NCI-H748 (cell line): ENCODE data around the gene STARD8.
"Not testable (repeated sequence)": the region's sequence is repeated elsewhere in the genome, so short reads cannot be mapped to it uniquely, and the experiment has no call there.

Experiments
- DNase-seq: peaks from one replicate; lab custom pipeline; 2025; ENCODE audit not compliant: unreplicated experiment; lab: John Stamatoyannopoulos, UW

The STARD8 gene

DNA sequence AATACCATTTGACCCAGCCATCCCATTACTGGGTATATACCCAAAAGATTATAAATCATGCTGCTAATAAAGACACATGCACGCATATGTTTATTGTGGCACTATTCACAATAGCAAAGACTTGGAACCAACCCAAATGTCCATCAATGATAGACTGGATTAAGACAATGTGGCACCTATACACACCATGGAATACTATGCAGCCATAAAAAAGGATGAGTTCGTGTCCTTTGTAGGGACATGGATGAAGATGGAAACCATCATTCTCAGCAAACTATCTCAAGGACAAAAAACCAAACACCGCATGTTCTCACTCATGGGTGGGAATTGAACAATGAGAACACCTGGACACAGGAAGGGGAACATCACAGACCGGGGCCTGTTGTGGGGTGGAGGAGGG lies 9.0 kb downstream of the STARD8 start:
- not testable (repeated sequence) for DNase-seq

DNA sequence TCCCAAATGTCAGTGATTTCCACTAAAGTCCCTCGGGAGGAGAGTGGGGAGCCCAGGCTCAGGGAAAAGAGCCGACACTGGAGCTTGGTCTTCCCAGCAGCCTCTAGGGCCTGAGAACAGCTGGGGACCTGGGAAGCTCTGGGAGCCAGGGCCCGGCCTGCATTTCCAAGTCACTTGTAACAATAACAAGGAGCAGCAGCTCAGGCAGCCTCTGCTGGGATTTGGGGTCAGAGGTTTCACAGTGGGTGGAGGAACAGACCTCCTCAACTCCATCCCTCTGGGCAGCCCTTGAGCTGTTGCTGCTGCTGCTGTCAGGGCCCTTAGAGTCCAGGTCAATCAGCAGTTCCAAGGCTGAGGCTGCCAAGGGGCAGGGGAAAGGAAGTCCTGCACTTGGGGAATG lies 11.1 kb downstream of the STARD8 start:
- DNase-seq, result no peak

DNA sequence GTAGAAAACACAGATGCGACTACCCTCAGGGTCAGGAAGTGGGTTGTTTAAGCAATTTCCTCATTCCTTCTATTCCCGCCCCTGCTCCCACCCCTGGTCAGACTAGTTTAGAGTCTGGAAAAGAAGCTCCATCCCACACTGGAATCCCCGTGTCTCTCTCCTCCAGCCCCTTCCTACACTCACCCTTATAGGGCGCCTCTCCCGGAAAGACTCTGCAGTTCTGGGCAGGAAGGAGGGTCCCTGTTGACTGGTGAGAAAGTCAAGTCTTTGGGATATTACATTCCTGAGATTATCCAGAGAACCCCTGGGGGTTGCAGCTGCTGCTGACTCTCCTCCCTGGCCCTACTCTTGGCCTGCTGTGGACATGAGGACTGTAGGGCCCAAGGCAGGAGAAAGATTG lies 11.9 kb downstream of the STARD8 start:
- DNase-seq, result no peak

DNA sequence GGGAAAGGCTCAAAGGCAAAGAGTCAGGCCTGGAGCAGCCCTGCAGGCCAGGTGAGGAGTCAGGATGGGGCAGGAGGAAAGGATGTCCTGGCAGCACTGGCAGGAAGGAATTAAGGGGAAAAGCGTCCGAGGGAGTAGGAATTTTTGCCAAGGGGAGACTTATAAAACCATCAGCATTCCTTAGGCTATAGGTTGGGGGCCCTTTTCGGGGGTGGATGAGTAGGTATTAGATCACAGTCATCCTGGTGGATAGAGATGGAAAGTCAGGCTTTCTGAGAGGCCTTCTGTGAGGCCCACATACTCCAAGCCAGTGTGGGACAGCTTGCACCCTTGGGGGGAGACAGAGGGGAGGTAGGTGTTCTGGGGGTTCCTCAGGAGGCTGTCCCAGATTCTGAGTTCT lies 12.3 kb downstream of the STARD8 start:
- no peak for DNase-seq

DNA sequence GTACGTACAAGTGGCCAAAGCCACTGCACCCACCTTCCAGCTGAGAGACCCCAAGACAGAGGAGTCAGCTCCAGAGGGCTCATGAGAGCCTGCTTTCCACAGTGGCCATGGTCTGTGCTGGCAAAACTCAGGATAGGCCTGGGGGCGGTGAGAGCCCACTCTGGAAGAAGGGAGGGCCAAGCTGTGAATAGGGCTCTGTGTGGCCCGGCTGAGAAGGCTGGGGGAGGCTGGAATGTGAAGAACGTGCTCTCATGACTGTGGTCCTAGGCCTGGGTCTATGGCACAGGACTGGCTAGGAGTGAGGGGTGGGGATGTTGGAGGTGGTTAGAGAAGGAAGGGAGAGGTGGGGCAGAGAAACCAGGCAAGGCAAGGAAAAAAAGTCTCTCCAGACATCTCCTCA lies 13.3 kb downstream of the STARD8 start:
- DNase-seq, result no peak

DNA sequence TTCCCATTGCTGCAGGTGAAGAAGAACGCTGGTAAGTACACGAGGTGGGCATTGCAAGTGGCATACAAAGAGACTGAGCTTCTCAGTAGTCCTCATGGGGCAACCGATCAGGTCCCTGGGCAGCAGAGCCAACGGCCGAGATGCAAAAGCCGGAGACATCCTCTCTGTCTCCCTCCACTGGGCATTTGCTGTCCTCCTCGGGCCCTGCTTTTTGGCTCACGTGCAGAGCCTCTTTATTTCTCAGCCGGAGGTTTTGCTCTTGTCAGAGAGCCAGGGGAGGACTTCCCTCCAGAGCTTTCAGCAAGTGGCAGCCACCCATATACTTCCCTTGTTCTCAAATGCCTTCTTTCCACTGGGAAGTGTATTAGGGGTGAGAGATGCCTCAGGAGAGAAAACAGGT lies 18.0 kb downstream of the STARD8 start:
- no peak for DNase-seq

DNA sequence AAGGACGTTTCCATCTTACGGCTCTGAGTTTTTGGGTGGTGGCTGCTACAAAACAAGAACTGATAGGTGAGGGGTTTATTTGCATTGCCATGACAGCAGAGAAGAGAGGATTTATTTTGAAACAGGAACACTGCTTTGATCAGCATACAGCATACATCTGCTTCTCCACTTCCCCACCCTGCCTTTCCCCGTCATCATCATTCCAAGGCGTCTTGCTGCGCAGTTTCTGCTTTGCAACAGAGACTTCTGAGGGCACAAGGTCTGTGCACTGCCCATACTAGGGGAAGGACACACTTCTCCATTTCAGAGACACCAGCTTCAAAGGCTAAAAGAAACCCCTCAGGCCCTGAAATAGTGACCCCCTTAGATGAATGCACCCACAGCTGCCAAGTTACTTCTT lies 19.1 kb downstream of the STARD8 start:
- DNase-seq, result no peak

DNA sequence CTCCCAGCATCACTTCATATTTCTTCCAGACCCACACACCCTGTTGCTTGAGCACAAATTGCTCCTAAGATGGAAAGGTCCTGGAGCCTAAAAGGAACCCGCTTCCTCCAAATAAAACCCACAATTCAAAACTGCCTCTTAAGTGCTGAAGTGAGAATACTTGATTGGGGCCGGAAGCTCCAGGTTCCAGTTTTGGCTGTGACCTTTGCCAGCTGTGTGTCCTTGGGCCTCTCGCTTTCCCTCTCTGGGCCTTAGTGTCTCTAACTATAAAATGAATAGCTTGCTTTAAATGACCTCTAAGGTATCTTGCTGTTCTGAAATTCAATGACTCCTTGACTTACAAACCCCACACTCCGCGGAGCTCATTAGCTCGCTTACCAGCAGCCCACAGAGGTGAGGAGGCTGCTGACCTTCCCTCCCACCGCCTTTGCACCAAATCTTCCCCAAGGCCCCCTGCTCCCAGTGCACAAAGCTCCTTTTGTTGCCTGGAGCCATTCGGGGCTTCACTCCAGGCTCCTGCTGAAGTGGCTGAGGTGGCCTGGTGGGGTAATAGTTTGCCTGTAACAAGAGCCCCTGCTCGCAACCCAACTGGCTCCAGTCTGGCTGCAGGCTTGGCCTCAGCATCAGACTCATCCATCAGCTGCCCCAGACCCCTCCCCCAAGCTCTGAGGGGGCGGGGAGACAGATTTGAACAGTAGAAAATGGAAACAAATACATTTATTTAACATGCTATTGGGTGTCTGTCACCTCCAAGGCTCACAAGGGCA lies 21.8 kb downstream of the STARD8 start:
- DNase-seq, result no peak

DNA sequence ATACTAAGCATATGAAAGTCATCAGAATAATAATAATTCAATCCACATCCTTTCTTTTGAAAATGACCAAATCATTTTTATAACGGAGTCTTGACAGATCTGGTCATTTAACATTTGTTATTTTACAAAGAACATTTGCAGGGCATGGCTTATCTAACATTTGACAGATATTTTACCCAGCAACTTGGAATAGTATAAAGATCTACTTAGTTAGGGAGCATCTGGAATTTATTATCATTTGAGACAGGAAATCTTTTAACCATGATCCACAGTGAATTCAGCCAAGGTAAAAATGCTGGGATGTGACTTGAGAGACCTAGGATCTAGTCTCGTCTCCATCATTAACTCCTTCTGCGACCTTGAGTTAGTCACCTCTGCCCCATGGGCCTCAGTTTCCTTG lies 22.4 kb downstream of the STARD8 start:
- no peak for DNase-seq

DNA sequence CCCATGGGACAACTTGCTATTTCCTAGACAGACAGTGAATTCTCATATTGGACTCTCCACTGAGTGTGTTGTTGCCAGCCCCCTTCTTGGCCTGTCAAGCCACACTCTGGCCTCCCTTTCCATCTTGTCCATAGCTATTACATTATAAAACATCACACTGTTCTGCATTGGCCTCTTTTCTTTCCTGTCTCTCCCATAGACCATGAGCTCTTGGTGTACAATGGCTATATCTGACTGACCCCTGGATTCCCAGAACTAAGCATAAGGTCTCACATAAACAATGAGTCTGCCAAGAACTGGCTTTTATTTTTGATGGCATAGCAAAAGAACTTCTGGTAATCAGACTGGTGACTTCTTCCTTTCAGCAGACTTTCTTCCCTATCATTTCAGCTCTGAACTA lies 23.8 kb downstream of the STARD8 start:
- DNase-seq, result no peak

DNA sequence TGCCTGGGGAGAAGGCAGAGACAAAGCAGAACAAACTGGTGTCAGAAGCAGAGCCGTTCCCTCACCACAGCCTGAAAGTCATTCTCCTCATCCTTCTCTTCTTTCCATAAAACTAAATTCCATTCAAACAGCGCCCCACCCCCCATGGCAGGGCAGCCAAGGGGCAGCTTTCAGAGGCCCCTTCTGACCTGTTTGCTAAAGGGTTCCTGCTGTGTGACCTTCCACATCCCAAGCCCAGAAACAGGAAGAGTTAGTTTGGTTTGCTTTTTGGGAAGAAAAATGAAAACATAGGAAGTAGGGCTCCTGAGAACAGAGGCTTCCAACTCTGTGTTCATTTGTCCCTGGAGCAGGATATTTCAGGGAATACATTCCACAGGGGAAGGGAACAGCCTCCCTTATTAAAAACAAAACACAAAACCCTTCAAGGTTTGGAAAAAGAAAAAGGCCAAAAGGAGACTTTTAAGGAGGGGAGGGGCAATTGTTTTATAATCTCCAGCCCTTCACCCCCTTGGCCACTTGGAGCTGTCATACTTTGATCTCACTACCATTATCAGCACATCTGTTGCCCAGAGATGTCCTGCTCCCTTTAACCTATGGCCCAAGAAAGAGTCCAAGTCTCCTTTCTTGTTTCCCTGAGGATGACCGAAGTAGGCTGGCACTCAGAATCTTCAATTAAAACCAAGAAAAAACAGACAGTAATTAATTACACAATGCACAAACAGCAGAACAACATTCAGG lies 25.3 kb downstream of the STARD8 start:
- no peak for DNase-seq

DNA sequence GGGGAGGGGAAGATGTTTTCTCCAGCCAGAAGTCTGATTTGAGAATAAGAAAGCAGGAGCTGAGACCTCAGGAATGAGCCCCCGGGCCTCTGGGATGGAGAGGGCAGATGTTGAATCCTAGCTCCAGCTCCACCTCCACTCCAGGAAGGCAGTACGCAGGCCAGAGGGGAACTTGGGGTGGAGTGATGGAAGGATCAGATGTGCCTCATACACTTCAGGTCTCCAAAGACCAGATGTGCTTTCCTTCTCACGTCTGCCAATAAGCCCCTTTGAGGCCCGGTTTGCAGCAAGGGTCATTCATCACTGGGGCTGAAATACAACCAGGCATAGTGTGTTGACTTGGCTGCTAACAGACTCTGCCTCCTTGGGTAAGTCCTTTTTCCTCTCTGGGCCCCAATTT lies 28.1 kb downstream of the STARD8 start:
- no peak for DNase-seq

DNA sequence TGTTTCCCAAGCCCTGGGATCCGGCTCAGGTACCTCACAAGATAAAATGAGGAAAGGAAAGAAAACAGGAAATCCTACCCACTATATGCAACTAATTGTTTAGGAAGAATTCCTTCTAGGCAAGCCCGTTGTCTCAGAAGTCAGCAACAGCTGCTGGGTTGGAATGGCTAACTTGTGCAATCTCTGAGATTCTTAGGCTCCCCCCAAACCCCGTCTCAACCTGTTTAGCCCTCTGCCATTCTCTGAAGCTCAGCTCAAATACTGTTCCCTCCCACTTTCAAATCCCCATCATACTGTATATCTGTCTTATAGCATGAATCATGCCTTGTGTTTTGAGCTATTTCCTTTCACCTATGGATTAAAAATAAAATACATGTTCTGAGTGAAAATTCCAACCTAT lies 28.9 kb downstream of the STARD8 start:
- DNase-seq, result no peak

DNA sequence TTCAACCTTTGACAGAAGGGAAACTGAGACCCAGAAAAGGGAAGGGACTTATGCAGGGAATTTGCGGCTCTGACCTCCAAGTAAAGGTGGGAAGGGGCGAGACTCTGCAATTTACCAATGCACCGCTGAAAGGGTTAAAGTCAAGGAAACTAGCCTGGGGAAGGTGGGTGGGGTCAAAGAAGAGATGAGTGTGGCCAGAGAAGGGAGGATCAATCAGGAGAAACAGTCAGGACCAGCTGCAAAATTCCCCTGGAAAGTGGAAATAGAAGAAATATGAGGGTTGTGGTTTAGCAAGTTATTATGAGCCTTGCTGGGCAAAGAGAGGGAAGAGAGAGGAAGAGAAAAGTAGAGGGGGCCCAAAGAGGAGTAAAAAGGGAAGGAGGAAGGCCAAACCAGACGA lies 30.5 kb downstream of the STARD8 start:
- DNase-seq, result no peak

DNA sequence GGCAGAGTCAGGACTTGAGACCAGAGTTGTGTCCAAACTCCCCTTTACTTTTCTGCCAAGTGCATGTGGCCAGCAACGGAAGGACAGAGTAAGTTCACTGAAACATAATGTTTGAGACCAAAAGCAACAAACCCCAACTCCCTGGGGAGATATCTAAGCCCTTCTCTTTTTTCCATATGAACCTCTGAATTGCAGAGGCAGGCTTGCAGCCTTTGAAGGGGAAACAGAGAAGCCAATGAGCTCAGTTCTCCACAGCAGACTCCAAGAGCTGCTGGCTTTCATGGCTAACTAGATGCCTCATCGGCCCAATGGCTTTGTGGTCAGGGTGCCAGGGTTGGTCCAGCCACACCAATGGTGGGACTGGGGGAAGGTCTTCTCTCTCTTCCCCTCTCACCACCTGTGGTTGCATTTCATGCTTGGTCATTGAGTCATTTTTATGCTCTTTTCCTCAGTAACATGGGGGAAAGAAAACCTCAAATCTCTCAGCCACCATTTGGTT lies 34.0 kb downstream of the STARD8 start:
- DNase-seq, result no peak

DNA sequence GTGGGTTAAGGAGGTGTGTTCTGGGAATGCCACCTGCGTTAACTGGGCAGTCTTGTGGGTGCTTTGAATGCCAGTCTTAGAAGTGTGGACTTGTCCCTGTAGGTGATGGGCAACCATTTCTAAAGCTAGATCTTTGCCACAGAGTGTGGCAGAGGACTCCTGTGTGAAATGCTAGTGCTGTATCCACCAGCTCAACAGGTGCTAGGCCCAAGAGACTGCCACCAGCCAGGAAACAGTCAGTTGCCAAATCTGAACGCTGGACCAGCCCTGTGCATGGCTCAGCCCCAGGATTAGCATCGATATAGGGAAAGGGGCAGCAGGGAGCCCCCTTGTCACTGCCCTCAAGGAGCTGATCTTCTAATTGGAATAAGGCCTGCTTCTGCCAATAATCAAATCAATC lies 35.3 kb downstream of the STARD8 start:
- no peak for DNase-seq

DNA sequence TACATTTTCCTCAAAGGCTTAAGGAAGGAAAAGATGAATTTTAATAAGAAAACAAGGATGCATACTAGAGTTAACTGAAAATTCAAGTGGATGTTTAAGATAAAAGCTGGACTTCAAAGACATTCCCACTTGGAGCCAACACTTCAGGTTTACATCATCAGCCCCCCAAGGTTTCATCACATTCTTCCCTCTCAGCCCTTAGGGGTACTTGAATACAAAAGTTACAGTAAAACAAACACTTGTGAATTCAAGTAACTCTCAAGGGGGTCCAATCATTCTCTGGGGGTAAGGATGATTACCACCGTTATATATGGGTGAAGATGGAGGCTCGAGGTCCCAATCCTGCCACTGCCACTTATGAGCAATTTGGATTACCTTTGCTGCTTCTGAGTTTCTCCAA lies 36.1 kb downstream of the STARD8 start:
- no peak for DNase-seq

DNA sequence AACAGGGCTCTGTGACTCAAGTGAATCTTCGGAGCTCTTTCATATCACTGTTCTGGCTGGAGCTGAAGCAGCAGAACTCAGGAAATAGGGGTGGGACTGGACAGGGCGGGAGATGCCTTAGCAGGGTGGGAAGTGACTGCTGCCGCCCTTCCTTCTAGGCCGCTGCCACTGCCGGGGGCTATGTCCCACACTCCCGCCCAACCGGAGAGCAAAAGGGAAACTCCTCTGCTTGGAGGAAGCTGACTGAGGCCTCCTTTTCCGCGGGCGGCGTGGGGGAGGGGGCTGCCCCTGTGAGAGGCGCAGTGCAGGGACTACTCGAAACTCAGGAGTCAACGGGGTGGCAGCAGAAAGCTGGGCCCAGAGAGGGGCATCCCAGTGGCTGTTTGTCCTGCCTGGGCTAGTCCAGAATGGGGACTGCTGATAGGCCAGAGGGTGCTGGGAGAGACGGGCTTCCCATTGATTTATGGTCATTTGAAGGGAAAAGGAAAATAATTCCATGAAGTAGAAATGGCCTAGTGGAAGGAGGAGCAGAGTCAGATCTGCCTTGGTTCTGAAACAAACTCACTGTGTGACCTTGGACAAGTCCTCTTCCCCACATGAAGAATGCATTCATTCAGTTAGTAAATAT lies 36.9 kb downstream of the STARD8 start:
- DNase-seq, result no peak

DNA sequence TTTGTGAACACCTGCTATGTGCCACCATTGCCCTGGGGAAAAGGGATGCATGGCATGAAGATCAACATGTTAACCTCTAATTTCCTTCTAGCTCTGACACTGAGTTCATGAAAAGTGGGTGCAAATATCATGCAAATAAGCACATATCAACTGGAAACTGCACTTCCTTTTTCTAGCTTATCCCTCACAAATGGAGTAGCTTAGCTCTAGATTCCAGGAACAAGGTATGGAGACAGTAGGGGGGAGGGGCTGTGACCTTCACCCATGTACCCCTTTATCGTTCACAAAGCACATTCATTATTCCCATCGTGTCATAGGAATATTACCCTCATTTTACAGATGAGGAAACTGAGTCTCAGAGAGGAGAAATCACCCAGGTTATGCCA lies 37.4 kb downstream of the STARD8 start:
- DNase-seq, result no peak

DNA sequence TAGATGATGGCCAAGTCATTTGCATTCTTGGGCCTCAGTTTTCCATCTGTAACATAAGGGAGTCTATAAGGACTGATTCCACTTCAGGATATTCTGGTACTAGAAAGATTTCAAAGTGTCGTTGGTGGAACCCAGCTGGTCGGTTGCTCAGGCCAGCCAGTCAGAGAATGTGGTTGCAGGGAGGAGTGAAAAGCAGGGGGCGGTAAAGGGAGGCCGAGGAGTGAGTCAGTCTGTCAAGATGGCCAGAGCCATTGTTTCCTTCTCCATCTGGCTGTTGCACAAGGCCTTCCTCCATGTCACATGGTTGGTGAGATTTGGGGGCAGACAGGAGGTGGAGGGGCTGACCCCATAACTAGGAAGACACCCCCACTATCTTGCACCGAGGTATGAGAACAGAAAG lies 38.2 kb downstream of the STARD8 start:
- DNase-seq, result no peak

DNA sequence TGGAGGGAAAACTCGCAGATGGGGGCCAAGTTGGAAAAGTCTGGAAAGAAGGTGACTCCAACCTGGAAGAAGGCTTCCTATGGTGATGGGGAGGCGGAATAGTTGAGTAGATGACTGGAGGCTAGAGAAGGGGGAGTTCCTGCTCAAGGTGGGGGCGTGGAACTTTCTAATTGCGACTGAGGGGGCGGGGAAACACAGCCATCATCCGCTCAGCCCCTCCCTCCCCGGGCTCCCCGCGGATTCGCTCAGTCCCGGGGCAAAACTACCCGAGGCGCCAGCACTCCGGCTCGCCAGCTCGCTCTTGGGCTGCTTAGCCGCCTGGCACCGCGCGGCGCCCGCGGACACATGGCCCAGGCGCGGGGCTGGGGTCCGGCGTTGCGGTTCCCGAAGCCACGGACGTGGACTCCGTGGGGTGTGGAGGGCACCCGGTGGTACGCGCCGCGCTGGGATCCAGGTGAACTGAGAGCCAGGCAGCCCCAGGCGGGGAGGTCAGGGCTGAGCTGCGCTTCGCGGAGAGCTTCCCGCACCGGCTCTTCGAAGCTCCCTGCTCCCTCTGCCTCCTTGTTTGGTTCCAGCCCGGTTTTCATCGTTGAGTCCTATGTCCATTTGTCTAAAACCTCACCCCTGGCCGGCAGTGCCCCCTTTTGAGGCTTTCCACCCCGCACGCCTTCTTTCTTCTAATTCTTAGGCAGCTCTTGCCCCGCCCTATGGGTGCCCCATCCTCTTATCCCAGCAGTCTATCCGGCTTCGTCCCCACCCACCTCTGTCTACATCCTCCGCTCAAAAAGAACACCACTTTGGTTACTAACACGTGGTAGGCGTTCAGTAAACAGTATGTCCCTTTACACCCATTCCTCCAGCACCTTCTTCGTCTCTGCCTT lies 38.9 kb downstream of the STARD8 start:
- DNase-seq, result peak; percentile 1
